WTC11 (cell line): ENCODE measurements around the gene YTHDF1. TPM values are rescaled to one million over a fixed set of nuclear protein-coding genes. Genes with fewer than 3 reads are reported as not detected.

Source experiments
- ATAC-seq: fragments of 200-7000 bp; cut with Tn5 transposase; 2 replicates; pipeline ENCODE4 v1.10.0; 2021; ENCODE audit warnings: mild to moderate bottlenecking, moderate library complexity
- CTCF ChIA-PET: fragments of 300-600 bp; sonication (Branson Sonifier 250); formaldehyde crosslinking; loops from one replicate; lab custom pipeline; 2021; ENCODE audit warnings: antibody characterized with exemption; lab: Charles Lee
- POLR2A ChIA-PET: fragments of 350-600 bp; sonication (Branson Sonifier 250); formaldehyde crosslinking; loops from one replicate; lab custom pipeline; 2021; ENCODE audit warnings: antibody characterized with exemption; lab: Charles Lee
- DNase-seq: peaks from one replicate; pipeline ENCODE4 v3.0.0; 2021; ENCODE audit warnings: low spot score
- H3K27ac Mint-ChIP-seq: 2 replicates; pipeline ENCODE4 v1.8.0; 2021; ENCODE audit warnings: mixed read lengths
- H3K27me3 Mint-ChIP-seq: 2 replicates; pipeline ENCODE4 v1.8.0; 2021; ENCODE audit warnings: low read depth, mild to moderate bottlenecking, moderate library complexity, mixed read lengths
- H3K36me3 Mint-ChIP-seq: 2 replicates; pipeline ENCODE4 v1.8.0; 2021; ENCODE audit warnings: mixed read lengths
- H3K4me1 Mint-ChIP-seq: 2 replicates; pipeline ENCODE4 v1.8.0; 2022; ENCODE audit warnings: mixed read lengths
- H3K4me3 Mint-ChIP-seq: 2 replicates; pipeline ENCODE4 v1.8.0; 2021; ENCODE audit warnings: mild to moderate bottlenecking, moderate library complexity, mixed read lengths
- H3K9me3 Mint-ChIP-seq: 2 replicates; pipeline ENCODE4 v1.8.0; 2021; ENCODE audit warnings: mixed read lengths
- AR ChIP-seq: fragments of 250-450 bp; sonication (Bioruptor Pico); IDR thresholded peaks from 2 replicates; pipeline ENCODE4 v1.9.0; 2021; ENCODE audit warnings: mild to moderate bottlenecking
- CDX4 ChIP-seq: fragments of 250-450 bp; sonication (Bioruptor Pico); IDR thresholded peaks from 2 replicates; pipeline ENCODE4 v1.9.0; 2021; ENCODE audit warnings: moderate library complexity, mild to moderate bottlenecking, inconsistent platforms, borderline replicate concordance
- CREM ChIP-seq: sonication (generic); formaldehyde crosslinking; IDR thresholded peaks from 2 replicates; pipeline ENCODE4 v1.8.1; 2022; ENCODE audit warnings: mild to moderate bottlenecking, missing genetic modification reagents, moderate library complexity
- E2F4 ChIP-seq: sonication (generic); formaldehyde crosslinking; IDR thresholded peaks from 2 replicates; pipeline ENCODE4 v1.8.1; 2022; ENCODE audit warnings: low read depth, mild to moderate bottlenecking, moderate library complexity, missing genetic modification reagents, borderline replicate concordance
- ESRRA ChIP-seq: sonication (generic); formaldehyde crosslinking; IDR thresholded peaks from 2 replicates; pipeline ENCODE4 v1.8.1; 2022; ENCODE audit warnings: mild to moderate bottlenecking, missing genetic modification reagents, borderline replicate concordance
- GRHL2 ChIP-seq: fragments of 250-450 bp; sonication (Bioruptor Pico); IDR thresholded peaks from 2 replicates; pipeline ENCODE4 v1.8.0; 2022; ENCODE audit warnings: mild to moderate bottlenecking, moderate library complexity; ENCODE audit not compliant: insufficient replicate concordance, severe bottlenecking
- IRF2 ChIP-seq: sonication (generic); formaldehyde crosslinking; IDR thresholded peaks from 2 replicates; pipeline ENCODE4 v1.8.0; 2022; ENCODE audit warnings: low read depth, missing genetic modification reagents, borderline replicate concordance
- NFATC4 ChIP-seq: fragments of 250-450 bp; sonication (Bioruptor Pico); IDR thresholded peaks from 2 replicates; pipeline ENCODE4 v1.9.0; 2021; ENCODE audit warnings: mild to moderate bottlenecking
- NR1H2 ChIP-seq: sonication (generic); formaldehyde crosslinking; IDR thresholded peaks from 2 replicates; pipeline ENCODE4 v1.9.0; 2021; ENCODE audit warnings: mild to moderate bottlenecking, moderate library complexity, missing genetic modification reagents
- NR3C1 ChIP-seq: sonication (generic); formaldehyde crosslinking; conservative IDR thresholded peaks from 2 replicates; pipeline ENCODE4 v1.8.1; 2023; ENCODE audit warnings: low read depth, mild to moderate bottlenecking, missing genetic modification reagents
- PREB ChIP-seq: sonication (generic); formaldehyde crosslinking; IDR thresholded peaks from 2 replicates; pipeline ENCODE4 v1.8.1; 2022; ENCODE audit warnings: mild to moderate bottlenecking, missing genetic modification reagents, moderate library complexity, borderline replicate concordance
- PRRX2 ChIP-seq: fragments of 250-450 bp; sonication (Bioruptor Pico); IDR thresholded peaks from 2 replicates; pipeline ENCODE4 v1.8.0; 2021; ENCODE audit warnings: mild to moderate bottlenecking
- RELA ChIP-seq: sonication (generic); formaldehyde crosslinking; IDR thresholded peaks from 2 replicates; pipeline ENCODE4 v1.8.1; 2022; ENCODE audit warnings: missing genetic modification reagents, mild to moderate bottlenecking, borderline replicate concordance
- ZNF263 ChIP-seq: sonication (generic); formaldehyde crosslinking; IDR thresholded peaks from 2 replicates; pipeline ENCODE4 v1.8.1; 2022; ENCODE audit warnings: low read depth, mild to moderate bottlenecking, moderate library complexity, missing genetic modification reagents
- total RNA-seq: library from RNA; stranded (reverse); gene quantifications from 3 replicates; pipeline ENCODE4 v1.2.3, GENCODE V29; 2021
- TF ChIP-seq, protein P1 (sequence below): fragments of 250-450 bp; sonication (Bioruptor Pico); IDR thresholded peaks from 2 replicates; pipeline ENCODE4 v1.9.0; 2021; ENCODE audit warnings: mild to moderate bottlenecking, borderline replicate concordance
- TF ChIP-seq, protein P2 (sequence below): fragments of 250-450 bp; sonication (Bioruptor Pico); IDR thresholded peaks from 2 replicates; pipeline ENCODE4 v1.9.0; 2021; ENCODE audit warnings: mild to moderate bottlenecking

The YTHDF1 gene
- total RNA-seq, 1 experiment from 2014 or later, result 61.3 TPM

DNA sequence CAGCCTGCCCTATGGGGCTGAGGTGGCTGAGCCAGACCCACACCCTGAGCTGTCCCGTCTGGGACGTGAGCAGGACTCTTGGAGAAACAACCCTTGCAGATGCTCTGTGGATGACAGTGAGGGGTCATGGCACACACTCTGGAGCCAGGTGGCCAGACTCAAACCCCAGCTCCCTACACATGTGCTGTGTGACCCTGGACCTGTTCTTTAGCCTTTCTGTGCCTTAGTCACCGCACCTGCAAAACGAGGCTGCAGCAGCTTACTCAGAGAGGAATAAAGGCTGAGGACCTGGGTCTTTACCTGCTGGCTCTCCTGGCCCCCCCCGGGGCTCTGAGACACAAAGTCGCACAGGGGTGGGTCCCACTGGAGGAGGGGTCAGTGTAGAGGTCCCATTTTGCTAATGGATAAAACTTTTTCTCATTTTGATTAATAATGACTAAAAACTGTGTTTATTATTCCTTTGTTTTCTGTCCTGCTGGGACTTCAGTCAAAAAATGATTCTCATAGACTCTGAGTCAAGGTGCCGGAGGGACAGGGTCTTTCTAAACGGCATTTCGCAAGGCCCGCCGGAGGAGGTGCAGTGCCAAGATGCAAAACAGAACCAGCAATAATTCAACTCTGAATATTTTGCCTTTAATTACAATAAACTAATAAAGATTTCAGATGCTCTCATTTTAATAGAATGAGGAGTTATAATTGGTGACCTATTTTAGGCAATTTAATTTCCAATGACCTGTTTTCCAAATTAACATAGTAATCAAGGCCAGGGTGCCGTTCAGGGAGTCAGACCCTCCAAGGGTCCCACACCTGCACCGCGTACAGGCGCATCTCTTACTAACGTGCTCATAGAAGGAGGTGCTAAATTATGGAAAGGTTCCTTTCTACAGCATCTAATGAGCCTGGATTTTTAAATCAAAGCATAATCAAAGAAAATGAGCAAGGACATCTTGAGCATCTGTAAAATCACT lies 62.4 kb downstream of the YTHDF1 start:
- CTCF ChIA-PET, result interaction anchor here (0.8 to 1.8 kb wide), 3 partner anchors 9 to 97 kb away, joined by 3 to 6 read pairs (median 4); no protein-coding TSS in a partner anchor
- Mint-ChIP-seq H3K27ac (no peak overlapping the region), H3K36me3 (peaks cover under 1% of the 10 kb centered on the region; the same call in 1 of the 2 replicates), H3K9me3 (peaks cover 2% of the 10 kb centered on the region), H3K4me3 (no peak overlapping the region), H3K4me1 (no peaks in the 10 kb centered on the region)
- POLR2A ChIA-PET, result interaction anchor here (0.5 kb wide), 1 partner anchor 357 kb away, joined by 5 read pairs; no protein-coding TSS in a partner anchor
- no peak for DNase-seq
- TF ChIP-seq PREB (CRISPR knock-in tag) (no peak), E2F4 (no peak), ESRRA (CRISPR knock-in tag) (no peak), CREM (CRISPR knock-in tag) (no peak)
- TF ChIP-seq, protein P1, sequence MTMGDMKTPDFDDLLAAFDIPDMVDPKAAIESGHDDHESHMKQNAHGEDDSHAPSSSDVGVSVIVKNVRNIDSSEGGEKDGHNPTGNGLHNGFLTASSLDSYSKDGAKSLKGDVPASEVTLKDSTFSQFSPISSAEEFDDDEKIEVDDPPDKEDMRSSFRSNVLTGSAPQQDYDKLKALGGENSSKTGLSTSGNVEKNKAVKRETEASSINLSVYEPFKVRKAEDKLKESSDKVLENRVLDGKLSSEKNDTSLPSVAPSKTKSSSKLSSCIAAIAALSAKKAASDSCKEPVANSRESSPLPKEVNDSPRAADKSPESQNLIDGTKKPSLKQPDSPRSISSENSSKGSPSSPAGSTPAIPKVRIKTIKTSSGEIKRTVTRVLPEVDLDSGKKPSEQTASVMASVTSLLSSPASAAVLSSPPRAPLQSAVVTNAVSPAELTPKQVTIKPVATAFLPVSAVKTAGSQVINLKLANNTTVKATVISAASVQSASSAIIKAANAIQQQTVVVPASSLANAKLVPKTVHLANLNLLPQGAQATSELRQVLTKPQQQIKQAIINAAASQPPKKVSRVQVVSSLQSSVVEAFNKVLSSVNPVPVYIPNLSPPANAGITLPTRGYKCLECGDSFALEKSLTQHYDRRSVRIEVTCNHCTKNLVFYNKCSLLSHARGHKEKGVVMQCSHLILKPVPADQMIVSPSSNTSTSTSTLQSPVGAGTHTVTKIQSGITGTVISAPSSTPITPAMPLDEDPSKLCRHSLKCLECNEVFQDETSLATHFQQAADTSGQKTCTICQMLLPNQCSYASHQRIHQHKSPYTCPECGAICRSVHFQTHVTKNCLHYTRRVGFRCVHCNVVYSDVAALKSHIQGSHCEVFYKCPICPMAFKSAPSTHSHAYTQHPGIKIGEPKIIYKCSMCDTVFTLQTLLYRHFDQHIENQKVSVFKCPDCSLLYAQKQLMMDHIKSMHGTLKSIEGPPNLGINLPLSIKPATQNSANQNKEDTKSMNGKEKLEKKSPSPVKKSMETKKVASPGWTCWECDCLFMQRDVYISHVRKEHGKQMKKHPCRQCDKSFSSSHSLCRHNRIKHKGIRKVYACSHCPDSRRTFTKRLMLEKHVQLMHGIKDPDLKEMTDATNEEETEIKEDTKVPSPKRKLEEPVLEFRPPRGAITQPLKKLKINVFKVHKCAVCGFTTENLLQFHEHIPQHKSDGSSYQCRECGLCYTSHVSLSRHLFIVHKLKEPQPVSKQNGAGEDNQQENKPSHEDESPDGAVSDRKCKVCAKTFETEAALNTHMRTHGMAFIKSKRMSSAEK (CRISPR knock-in tag), result no peak
- TF ChIP-seq, all 79 proteins: peak for 0
- ATAC-seq, result no peak
- peaks cover under 1% of the 10 kb centered on the region for H3K27me3 Mint-ChIP-seq

DNA sequence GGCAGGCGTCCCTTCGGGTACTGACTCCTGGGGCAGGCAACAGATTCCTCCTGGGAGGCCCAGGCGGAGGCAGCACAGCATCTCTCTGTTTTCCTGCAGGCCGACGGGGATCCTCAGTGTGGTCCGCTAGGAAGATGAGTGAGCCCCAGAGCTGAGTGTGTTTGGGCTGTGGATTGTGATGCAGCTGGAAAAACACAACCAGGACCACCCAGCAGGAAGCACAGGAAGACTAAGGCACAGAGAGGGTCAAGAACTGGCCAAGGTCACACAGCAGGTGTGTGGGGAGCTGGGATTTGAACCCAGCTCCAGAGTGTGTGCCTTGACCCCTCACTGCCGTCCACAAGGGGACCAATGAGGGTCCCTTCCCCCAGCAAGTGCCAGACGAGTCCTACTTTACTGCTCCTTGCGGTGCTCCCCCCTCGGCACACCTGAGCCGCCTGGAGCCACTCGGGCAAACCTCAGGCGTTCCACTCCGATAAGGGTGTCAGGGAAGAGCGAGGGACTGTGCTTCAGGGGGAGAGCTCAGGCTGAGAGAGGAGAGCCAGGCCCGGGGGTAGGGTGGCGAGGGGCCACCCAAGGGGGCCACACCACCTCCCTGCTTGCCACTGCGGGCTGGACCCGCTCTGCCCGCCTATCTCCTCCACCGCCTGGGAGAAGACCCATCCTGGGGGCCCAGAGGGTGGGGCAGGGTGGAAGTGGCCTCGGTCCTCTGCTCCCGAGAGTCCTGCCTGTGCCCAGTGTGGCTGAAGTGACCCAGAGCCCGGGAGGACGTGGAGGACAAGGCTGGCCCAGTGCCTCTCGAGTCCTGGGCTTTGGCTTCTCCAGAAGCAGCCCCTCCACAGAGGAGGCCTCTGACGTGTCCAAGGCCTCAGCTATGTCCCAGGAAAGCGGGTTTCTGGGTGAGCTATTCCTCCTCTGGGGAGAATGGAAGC lies 63.3 kb downstream of the YTHDF1 start:
- H3K36me3 Mint-ChIP-seq, result peaks cover 10% of the 10 kb centered on the region
- peaks cover 4% of the 10 kb centered on the region for H3K27me3 Mint-ChIP-seq
- H3K27ac Mint-ChIP-seq, result no peak overlapping the region
- no peaks in the 10 kb centered on the region for H3K4me1 Mint-ChIP-seq
- DNase-seq (no peak), ATAC-seq (no peak)
- no peak overlapping the region for H3K4me3 Mint-ChIP-seq
- peaks cover 11% of the 10 kb centered on the region for H3K9me3 Mint-ChIP-seq
- ChIA-PET POLR2A (interaction anchor here (0.5 kb wide), 1 partner anchor 358 kb away, joined by 5 read pairs; no protein-coding TSS in a partner anchor), CTCF (interaction anchor here (0.8 to 1.8 kb wide), 6 partner anchors 10 to 96 kb away, joined by 3 to 6 read pairs (median 4); no protein-coding TSS in a partner anchor)
- TF ChIP-seq GRHL2, result no peak
- no peak for TF ChIP-seq NR3C1 (CRISPR knock-in tag)
- TF ChIP-seq, protein P2, sequence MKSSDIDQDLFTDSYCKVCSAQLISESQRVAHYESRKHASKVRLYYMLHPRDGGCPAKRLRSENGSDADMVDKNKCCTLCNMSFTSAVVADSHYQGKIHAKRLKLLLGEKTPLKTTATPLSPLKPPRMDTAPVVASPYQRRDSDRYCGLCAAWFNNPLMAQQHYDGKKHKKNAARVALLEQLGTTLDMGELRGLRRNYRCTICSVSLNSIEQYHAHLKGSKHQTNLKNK (CRISPR knock-in tag), result no peak
- TF ChIP-seq AR (CRISPR knock-in tag), result no peak
- TF ChIP-seq NFATC4 (CRISPR knock-in tag), result no peak
- TF ChIP-seq NR1H2 (CRISPR knock-in tag), result no peak
- no peak for TF ChIP-seq IRF2 (CRISPR knock-in tag)
- TF ChIP-seq PRRX2 (CRISPR knock-in tag), result no peak
- TF ChIP-seq CDX4 (CRISPR knock-in tag), result no peak
- no peak for TF ChIP-seq ZNF263 (CRISPR knock-in tag)
- no peak for TF ChIP-seq E2F4
- TF ChIP-seq RELA (CRISPR knock-in tag), result no peak
